RWPE1 (cell line): ENCODE measurements around the gene TAOK2.

Experiments used
- CTCF ChIA-PET: fragments of 350-600 bp; sonication (Branson Sonifier 250); formaldehyde crosslinking; extraction: SDS; loops from one replicate; lab custom pipeline; 2021; lab: Yijun Ruan, JAX
- POLR2A ChIA-PET: fragments of 400-600 bp; formaldehyde crosslinking; extraction: SDS; loops from one replicate; lab custom pipeline; 2020; ENCODE audit warnings: antibody characterized with exemption; ENCODE audit not compliant: low non-redundant PET; lab: Yijun Ruan, JAX
- DNase-seq: peaks from one replicate; pipeline ENCODE4 v3.0.0; 2012; ENCODE audit warnings: low spot score
- H3K27ac ChIP-seq: fragments of 450-650 bp; 2 replicates; pipeline ENCODE4 v1.5.1; 2017
- TF ChIP-seq, protein P1 (sequence below): fragments of 450-650 bp; conservative IDR thresholded peaks from 2 replicates; pipeline ENCODE4 v1.5.1; 2017; ENCODE audit warnings: low read depth, mild to moderate bottlenecking

The TAOK2 gene

DNA sequence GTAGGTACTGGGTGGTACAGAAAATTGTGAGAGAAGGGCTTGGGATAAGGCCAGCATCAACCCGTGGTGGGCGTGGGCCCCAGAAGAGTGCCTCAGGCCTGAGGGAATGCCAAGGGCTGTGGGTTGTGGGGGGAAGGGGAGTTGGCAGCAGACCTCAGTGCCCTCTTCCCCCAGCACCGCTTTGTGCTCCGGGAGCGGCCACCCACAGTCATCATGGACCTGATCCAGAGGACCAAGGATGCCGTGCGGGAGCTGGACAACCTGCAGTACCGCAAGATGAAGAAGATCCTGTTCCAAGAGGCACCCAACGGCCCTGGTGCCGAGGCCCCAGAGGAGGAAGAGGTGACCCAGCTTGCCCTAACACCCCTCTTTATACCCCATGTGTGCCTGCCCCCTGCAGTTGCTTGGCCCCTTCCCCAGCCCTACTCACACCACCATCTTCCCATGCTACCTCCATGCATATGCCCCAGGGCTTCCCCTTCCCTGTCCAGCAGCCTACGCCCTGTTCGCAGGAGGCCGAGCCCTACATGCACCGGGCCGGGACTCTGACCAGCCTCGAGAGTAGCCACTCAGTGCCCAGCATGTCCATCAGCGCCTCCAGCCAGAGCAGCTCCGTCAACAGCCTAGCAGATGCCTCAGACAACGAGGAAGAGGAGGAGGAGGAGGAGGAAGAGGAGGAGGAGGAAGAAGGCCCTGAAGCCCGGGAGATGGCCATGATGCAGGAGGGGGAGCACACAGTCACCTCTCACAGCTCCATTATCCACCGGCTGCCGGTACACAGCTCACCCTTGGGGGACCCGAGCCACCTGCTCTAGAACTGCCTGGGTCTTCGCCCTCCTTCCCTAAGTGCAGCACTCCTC is 9.1 kb downstream of the TAOK2 start:
- H3K27ac ChIP-seq, result 0 out of 2 replicates have a peak overlapping the region, but pooled peaks have one; percentile 13
- ChIA-PET CTCF (interaction anchor here (1.0 kb wide), 1 partner anchor 11 kb away, joined by 5 read pairs; no protein-coding TSS in a partner anchor), POLR2A (no interaction called here)
- DNase-seq, result no peak
- TF ChIP-seq, protein P1, sequence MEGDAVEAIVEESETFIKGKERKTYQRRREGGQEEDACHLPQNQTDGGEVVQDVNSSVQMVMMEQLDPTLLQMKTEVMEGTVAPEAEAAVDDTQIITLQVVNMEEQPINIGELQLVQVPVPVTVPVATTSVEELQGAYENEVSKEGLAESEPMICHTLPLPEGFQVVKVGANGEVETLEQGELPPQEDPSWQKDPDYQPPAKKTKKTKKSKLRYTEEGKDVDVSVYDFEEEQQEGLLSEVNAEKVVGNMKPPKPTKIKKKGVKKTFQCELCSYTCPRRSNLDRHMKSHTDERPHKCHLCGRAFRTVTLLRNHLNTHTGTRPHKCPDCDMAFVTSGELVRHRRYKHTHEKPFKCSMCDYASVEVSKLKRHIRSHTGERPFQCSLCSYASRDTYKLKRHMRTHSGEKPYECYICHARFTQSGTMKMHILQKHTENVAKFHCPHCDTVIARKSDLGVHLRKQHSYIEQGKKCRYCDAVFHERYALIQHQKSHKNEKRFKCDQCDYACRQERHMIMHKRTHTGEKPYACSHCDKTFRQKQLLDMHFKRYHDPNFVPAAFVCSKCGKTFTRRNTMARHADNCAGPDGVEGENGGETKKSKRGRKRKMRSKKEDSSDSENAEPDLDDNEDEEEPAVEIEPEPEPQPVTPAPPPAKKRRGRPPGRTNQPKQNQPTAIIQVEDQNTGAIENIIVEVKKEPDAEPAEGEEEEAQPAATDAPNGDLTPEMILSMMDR, result no peak

DNA sequence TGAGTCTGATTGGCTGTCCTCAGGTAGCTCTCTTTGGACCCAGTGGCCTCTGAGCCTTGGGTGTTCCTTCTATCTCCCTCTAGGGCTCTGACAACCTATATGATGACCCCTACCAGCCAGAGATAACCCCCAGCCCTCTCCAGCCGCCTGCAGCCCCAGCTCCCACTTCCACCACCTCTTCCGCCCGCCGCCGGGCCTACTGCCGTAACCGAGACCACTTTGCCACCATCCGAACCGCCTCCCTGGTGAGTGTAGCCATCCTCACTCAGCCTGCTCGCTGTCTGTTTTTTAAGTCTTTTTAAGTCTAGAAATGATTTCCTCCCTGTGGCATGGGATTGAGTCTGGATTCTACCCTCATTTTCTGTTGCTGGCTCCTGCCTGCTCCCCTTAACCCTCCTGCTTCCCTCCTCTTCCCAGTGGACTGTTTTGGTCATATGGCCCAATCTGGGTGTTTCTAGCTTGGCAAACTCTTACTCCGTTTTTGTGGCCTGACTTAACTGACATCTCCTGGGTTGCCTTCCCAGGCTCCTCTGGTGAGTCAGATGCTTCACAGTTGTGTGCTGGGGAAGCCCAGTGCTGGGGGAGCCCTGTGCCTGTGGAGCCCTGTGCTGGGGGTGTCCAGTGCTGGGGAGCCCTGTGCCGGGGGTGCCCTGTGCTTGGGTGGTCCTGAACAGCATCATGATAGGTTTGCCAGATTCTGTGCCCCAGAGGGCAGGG is 9.9 kb downstream of the TAOK2 start:
- POLR2A ChIA-PET, result no interaction called here
- no peak for DNase-seq

DNA sequence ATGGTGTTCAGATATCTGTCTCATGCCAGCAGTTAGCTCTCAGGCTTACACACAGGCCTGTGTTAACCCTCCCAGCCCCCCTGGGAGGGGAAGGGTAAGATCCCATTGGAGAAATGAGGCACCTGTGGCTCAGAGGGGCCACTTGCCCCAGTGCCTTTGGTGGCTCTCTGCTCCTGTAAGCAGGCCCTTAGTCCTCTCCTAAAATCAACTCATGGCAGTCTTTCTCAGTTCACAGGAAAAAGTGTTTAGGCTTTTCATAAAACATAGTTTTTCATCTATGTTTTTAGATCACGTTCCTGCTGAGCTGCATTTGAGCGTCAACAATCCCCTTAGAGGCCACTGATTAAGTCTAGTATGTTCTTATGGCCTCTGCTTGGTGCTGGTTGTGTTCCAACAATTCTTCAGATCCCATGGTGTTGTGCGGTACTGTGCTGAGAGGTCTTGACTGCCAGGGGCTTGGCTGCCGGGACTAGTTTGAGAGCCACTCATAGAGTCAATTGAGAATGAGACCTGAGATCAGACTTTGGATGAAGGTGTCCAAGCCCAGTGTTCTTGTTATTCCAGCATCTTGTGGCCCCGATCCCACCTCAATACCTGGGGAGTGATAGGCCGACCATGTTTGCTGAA is 10.6 kb downstream of the TAOK2 start:
- no peak for DNase-seq
- H3K27ac ChIP-seq, result peak overlapping the region; percentile 13; the same call in 1 of the 2 replicates
- TF ChIP-seq, protein P1, result no peak
- ChIA-PET POLR2A (no interaction called here), CTCF (no interaction called here)

More for the DNA sequence above, 9.9 kb downstream of the TAOK2 start:
- H3K27ac ChIP-seq, result peak overlapping the region; percentile 13; the same call in 1 of the 2 replicates
- CTCF ChIA-PET, result interaction anchor here (1.0 kb wide), 1 partner anchor 10 kb away, joined by 5 read pairs; no protein-coding TSS in a partner anchor
- TF ChIP-seq, protein P1, result no peak

DNA sequence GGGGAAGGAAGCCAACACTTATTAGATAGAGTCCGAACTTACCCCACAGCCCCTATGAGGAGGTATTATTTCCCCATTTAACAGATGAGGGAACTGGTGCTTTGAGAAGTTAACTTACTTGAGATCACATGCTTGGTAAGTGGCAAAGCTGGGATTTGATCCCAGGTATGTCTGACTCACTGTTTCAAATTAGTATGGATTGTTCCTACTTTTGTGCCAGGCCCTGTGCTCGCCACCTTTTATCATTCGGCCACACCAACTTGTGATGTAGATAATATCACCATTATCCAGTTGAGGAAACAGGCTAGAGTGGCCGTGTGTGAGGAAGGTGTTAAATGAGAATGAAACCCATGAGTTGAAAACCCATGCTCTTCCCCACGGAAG is 11.1 kb downstream of the TAOK2 start:
- H3K27ac ChIP-seq, result no peak overlapping the region
- TF ChIP-seq, protein P1, result no peak
- ChIA-PET CTCF (no interaction called here), POLR2A (no interaction called here)
- no peak for DNase-seq

DNA sequence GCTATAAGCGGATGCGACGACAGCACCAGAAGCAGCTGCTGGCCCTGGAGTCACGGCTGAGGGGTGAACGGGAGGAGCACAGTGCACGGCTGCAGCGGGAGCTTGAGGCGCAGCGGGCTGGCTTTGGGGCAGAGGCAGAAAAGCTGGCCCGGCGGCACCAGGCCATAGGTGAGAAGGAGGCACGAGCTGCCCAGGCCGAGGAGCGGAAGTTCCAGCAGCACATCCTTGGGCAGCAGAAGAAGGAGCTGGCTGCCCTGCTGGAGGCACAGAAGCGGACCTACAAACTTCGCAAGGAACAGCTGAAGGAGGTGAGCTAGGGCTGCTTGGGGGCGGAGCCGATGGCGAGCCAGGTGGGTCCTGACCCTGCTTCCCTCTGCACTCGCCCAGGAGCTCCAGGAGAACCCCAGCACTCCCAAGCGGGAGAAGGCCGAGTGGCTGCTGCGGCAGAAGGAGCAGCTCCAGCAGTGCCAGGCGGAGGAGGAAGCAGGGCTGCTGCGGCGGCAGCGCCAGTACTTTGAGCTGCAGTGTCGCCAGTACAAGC is 11.7 kb downstream of the TAOK2 start:
- TF ChIP-seq, protein P1, result no peak
- ChIA-PET CTCF (interaction anchor here (0.7 to 1.0 kb wide), 2 partner anchors 20 to 41 kb away, joined by 3 to 5 read pairs; no protein-coding TSS in a partner anchor), POLR2A (no interaction called here)

More for the DNA sequence above, 11.7 kb downstream of the TAOK2 start:
- DNase-seq, result no peak
- peak overlapping the region; percentile 50; the same call in 1 of the 2 replicates for H3K27ac ChIP-seq
